HG03066 (cell line): ENCODE data around the gene CFAP46.
"Not testable (repeated sequence)": the region's sequence is repeated elsewhere in the genome, so short reads cannot be mapped to it uniquely, and the experiment has no call there.

ENCODE experiments used
- ATAC-seq: cut with Tn5 transposase; IDR thresholded peaks from one replicate; pipeline ENCODE4 v1.9.1; 2021; ENCODE audit warnings: low read depth; ENCODE audit not compliant: unreplicated experiment

The CFAP46 gene

DNA sequence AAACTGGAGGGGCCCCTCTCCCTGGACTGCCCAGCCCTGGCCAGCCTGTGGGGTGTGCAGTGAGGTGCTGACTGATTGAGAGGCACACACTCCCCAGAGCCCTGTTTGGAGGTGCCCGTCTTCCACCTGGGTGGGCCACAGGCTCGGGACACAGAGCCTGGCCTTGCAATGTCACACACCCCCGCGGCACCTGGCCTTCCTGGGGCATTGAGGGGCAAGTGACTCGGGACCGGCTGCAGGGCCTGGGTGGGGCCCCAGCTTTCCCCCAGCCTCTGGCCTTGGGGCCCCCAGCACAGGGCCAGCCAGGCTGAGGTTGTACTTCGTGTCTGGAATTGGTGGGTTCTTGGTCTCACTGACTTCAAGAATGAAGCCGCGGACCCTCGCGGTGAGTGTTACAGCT is 142.5 kb downstream of the CFAP46 start:
- ATAC-seq = no peak

GRCh38 chr10:132798876-132799275 is 143.5 kb downstream of the CFAP46 start:
- no peak for ATAC-seq

DNA sequence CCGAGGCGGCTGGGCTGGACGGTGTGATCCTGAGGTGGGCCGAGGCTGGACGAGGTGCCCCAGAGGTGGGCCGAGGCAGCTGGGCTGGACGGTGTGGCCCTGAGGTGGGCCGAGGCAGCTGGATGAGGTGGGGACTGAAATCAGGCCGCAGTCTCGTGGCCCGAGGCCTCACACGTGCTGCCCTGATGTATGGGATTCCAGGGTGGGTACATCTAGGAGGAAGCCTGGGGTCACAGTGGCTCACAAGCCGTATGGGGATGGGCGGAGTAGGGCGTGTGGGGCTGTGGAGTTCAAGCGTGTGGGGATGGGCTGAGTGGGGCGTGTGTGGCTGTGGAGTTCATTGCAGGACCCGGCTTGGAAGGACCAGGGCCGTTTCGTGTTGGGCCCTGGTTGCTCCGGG is 144.0 kb downstream of the CFAP46 start:
- no peak for ATAC-seq

- ATAC-seq = not testable (repeated sequence)
Observed at GRCh38 chr10:132797986-132798385, 144.4 kb downstream of the CFAP46 start.

- ATAC-seq = no peak
Observed at GRCh38 chr10:132796846-132797245, 145.5 kb downstream of the CFAP46 start.

GRCh38 chr10:132793871-132794849 is 148.2 kb downstream of the CFAP46 start:
- no peak for ATAC-seq

DNA sequence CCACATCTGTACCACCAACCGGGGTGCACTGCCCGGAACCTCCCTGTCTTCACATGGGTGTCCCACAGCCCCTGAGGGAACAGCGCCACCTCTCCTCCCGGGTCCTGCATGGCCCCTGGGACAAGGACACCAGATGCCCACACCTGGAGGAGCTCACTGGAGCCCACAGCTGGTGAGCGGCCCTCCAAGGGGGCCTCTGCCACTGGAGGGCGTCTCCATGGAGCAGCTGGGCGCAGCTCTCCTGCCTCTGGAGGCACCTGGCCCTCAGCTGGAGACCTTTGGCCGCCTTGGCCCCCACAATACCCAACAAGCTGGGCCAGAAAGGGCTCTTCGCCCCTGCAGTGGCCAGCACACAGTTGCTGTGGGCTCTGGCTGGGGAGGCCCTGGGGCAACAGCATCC is 149.2 kb downstream of the CFAP46 start:
- no peak for ATAC-seq

DNA sequence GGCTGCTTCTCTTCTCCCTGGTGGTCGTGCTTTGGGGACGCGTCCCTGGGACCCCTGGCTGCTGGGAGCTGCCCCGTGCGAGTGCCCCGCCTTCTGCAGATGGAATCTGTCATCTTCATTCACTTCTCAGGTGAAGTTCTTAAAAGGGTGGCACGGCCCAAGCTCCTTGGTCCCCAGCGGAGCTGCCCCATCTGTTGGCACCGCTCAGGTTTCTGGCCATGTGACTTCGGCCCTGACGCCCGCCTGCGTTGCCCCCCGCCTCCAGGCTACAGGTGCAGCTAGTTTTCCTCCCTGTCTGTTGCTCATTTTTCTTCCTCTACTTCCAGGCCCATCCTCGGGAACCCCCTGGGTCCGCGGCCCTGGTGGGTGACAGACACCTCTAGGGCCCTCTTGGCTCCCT is 149.6 kb downstream of the CFAP46 start:
- ATAC-seq = no peak

DNA sequence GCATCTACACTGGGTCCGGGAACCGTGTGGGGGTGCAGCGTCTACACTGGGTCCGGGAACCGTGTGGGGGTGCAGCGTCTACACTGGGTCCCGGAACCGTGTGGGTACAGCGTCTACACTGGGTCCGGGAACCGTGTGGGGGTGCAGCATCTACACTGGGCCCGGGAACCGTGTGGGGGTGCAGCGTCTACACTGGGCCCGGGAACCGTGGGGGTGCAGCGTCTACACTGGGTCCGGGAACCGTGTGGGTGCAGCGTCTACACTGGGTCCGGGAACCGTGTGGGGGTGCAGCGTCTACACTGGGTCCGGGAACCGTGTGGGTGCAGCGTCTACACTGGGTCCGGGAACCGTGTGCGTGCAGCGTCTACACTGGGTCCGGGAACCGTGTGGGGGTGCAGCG is 150.3 kb downstream of the CFAP46 start:
- ATAC-seq = not testable (repeated sequence)

DNA sequence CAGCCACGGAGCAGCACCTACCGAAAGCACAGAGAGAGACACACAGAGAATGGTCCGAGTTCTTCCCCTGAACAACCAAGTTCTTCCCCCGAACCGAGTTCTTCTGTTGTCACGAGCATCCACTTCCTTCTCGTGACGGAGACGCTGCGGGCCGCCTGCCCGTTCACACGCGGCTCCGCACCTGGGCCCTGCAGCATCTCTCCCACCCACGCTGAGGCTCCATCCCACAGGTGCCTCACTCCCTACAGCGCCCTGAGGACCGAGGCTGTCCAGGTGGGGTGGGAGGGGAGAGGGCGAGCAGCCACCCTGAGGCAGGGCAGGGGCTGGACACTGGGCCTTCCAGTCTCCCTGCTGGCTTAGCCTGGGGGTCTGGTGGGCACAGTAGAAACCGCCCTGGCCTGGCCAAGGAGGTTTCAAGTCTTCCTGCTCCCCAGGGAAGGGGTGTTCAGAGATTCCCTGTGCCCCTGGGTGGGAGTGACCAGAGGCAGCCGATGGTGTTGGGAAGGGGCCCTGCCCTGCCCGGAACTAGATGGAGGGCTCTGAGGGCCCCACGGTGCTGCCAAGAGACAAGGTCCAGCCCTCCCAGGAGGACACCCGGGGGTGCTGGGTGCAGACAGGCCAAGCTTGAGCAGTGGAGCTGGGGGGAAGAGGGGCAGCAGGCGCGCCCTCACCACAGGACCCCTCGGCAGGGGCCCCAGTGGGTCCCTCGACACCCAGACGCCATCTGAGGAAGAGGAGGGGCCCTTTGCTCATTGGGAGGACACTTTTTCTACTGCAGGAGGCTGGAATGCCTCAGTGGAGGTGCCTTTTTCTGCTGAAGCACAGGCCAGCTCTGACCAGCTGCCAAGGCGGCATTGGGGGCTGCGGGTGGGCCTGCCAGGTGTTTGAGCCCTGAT is 151.2 kb downstream of the CFAP46 start:
- ATAC-seq = no peak

DNA sequence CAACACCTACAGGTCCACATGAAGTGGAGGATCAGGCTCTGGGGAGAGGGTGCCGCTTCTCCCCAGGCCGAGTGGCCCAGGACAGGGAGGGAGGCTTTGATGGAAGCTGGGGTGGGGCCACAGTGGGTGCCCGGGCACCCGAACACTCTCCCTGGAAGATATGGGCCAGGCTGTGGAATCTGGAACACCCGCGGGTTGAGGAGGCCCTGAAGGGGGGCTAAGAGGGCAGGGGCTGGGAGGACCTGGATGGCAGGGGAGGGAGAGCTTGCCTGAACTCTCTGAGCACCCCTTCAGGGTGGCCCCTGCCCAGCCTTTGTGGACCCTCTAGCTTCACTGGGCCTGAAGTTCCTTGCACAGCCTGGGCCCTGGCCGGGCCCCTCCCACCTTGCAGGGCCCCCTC is 151.9 kb downstream of the CFAP46 start:
- no peak for ATAC-seq

GRCh38 chr10:132789659-132790148 is 152.7 kb downstream of the CFAP46 start:
- ATAC-seq = no peak

GRCh38 chr10:132788831-132789219 is 153.5 kb downstream of the CFAP46 start:
- no peak for ATAC-seq

DNA sequence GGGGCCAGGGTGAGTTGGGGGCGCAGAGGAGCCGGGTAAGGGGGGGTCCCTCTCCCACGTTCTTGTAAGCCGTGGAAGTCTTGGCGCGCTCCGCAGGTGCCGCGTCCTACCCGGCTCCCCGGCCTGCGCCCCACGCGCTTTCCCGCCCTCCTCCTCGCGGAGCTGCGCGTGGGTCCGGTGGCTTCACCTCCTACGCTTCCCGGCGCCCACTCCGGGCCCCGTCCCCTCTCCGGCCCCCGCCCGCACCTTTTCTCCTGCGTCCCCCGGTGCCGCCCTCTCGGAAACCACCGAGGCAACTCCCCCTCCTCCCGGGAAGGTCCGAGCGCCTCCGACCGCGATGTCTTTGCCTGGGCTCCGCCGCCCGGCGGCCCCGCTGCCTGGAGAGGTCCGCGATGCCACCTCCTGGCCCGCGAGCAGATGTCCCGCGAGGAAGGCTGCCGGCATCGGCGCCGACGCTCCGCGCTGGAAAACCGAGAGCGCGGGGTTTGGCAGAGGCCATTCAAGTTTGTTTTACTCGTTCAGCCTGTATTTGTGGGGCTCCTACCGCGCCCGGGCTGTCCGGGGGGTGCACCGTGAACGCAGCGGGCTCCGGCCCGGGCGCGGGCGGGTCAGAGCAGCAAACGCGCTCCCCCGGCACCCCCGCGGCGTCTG is 154.1 kb downstream of the CFAP46 start:
- no peak for ATAC-seq

DNA sequence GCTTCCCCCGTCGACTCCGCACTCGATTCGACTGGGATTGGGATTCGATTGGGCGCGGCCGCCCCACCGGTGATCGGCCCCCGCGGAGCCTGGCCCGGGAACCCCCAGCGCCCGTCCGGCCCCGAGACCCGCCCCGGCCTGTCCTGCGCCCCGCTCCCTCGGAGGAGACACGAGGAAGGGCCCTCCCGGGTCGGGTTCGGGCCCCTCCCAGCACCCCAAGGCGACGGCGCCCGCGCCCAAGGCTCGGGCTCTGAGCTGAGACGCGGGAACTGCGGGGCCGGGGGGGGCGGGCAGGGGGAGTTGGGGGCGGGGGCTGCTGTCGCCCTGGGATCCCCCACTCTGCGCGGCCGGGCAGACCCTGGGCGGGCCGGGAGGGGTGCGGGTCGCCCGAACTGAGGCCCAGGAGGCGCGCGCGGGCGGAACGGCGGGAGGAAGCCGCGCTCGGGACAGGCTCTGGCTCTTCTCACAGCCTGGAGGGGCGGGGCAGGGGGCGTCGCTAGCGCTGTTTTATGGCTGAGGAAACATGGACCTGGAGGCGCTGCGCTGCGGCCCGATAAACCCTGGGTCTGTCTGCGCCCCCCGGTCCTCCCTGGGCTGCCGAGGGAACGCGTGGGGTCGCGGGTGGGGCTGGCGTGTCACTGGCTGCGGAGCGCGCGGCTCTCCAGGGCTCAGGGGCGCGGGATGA is 154.7 kb downstream of the CFAP46 start:
- ATAC-seq = no peak

GRCh38 chr10:132786884-132787494 is 155.4 kb downstream of the CFAP46 start:
- ATAC-seq = no peak

DNA sequence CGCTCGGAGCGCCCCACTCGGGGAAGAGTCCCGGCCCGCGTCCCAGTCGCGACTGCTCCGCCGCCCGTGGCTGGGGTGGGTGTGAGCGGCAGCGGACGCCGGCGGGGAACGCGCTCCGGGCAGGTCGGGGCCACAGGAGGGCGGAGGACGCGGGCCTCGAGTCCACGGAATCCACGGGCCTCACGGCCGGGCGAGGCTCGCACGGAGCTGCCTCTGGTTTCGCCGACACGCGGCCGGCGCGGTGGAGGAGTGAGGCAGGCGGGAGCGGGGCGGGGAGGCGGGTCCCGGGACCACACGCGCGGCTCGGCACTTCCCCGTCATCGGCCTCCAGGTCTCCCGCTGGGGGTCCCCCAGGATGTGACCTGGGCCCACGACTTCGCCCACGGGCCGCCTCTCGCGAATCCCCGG is 155.9 kb downstream of the CFAP46 start:
- ATAC-seq = no peak

DNA sequence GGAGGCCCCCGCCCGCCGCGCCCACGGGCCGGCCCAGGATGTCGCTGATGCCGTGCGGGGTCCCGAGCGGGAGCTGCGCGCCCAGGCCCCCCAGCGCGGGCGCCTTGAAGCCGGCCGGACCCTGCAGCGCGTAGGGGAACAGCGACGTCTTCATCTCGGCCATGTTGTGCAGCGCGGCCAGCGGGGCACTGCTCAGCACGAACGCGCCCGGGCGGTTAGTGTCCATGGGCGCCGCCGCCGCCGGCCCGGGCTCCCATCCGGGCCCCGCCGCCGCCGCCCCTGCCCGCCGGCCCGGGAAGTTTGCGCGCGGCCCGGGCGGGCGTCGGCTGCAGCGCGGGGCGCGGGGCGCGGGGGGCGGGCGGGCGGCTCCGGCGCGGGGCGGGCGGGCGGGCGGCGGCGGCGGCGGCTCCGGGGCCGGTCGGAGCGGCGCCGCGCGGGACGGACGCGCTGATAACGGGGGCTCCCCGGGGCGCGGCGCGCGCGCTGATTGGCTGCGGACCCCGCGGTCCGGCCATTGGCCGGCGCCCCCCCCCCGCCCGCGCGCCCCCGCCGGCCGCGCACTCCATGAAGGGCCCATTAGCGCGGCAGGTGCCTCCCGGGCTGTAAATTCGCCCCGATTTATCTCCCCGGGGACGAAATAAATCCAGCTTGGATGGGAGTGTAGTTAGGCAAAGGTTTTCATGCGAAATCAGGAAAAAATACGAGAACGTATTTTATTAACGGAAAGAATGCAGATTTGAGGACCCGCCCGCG is 156.5 kb downstream of the CFAP46 start, which contains the start of gene NKX6-2:
NKX6-2 (minus strand) TSS at position 425 of the 753 bp plus-strand sequence; CDS start at position 226, 199 bp downstream.
- ATAC-seq = no peak
